HEK293 (cell line): ENCODE data around the gene LIN9.

ENCODE experiments used
- CTCF ChIA-PET: fragments of 350-600 bp; formaldehyde crosslinking; extraction: SDS; loops from one replicate; lab custom pipeline; 2021; ENCODE audit warnings: antibody characterized with exemption; lab: Yijun Ruan, JAX
- POLR2A ChIA-PET: fragments of 300-600 bp; formaldehyde crosslinking; extraction: SDS; loops from one replicate; lab custom pipeline; 2020; ENCODE audit warnings: antibody characterized with exemption, inconsistent platforms; lab: Yijun Ruan, JAX
- H3K27ac ChIP-seq: fragments of 200-500 bp; sonication (Bioruptor generic); 2 replicates; pipeline ENCODE4 v1.5.1; 2014; ENCODE audit warnings: low read depth, low read length, control low read depth, inconsistent platforms; ENCODE audit errors: extremely low read depth
- H3K36me3 ChIP-seq, 2 experiments: fragments of 200-500 bp in 1 of 2; sonication (Bioruptor generic) in 1 of 2; 1 replicate in 1 of 2; 2 replicates in 1 of 2; pipeline ENCODE4 v1.5.1; 2014 to 2017; ENCODE audit warnings: inconsistent platforms in 2 of 2, low read length in 2 of 2; ENCODE audit not compliant: control insufficient read depth in 2 of 2, insufficient read depth in 1 of 2
- H3K4me1 ChIP-seq: fragments of 200-500 bp; sonication (Bioruptor generic); 2 replicates; pipeline ENCODE4 v1.5.1; 2014; ENCODE audit warnings: mild to moderate bottlenecking, low read length, inconsistent platforms; ENCODE audit not compliant: control insufficient read depth, insufficient read depth
- H3K4me3 ChIP-seq: 2 replicates; pipeline ENCODE4 v1.5.1; 2011; ENCODE audit warnings: low read depth, mild to moderate bottlenecking, control low read depth, low read length, moderate library complexity
- H3K9me3 ChIP-seq: fragments of 200-500 bp; sonication (Bioruptor generic); 2 replicates; pipeline ENCODE4 v1.5.1; 2014; ENCODE audit warnings: low read depth, low read length, inconsistent platforms; ENCODE audit not compliant: control insufficient read depth, insufficient read depth
- CTCF ChIP-seq: fragments of 450-650 bp; formaldehyde crosslinking; IDR thresholded peaks from 2 replicates; pipeline ENCODE4 v1.5.1; 2016; ENCODE audit warnings: missing biosample characterization, missing genetic modification characterization
- HOXA7 ChIP-seq: sonication (generic); formaldehyde crosslinking; IDR thresholded peaks from 2 replicates; pipeline ENCODE4 v1.8.1; 2022; ENCODE audit warnings: missing genetic modification reagents, borderline replicate concordance
- IKZF3 ChIP-seq: fragments of 450-650 bp; IDR thresholded peaks from 2 replicates; pipeline ENCODE4 v1.5.0; 2018; ENCODE audit warnings: missing biosample characterization, mild to moderate bottlenecking, missing genetic modification characterization, moderate library complexity
- PATZ1 ChIP-seq: fragments of 450-650 bp; formaldehyde crosslinking; IDR thresholded peaks from 2 replicates; pipeline ENCODE4 v1.5.1; 2016; ENCODE audit warnings: missing biosample characterization, missing genetic modification characterization
- SP3 ChIP-seq: fragments of 450-650 bp; formaldehyde crosslinking; IDR thresholded peaks from 2 replicates; pipeline ENCODE4 v1.5.1; 2016; ENCODE audit warnings: missing biosample characterization, missing genetic modification characterization
- TCF7L2 ChIP-seq: IDR thresholded peaks from 2 replicates; pipeline ENCODE4 v1.6.1; 2011; ENCODE audit warnings: low read depth, mild to moderate bottlenecking, inconsistent platforms, low read length, moderate library complexity, borderline replicate concordance
- ZBTB10 ChIP-seq: fragments of 450-650 bp; formaldehyde crosslinking; IDR thresholded peaks from 2 replicates; pipeline ENCODE4 v1.5.1; 2016; ENCODE audit warnings: missing biosample characterization, missing genetic modification characterization
- ZNF140 ChIP-seq: fragments of 450-650 bp; formaldehyde crosslinking; IDR thresholded peaks from 2 replicates; pipeline ENCODE4 v1.5.1; 2016; ENCODE audit warnings: missing biosample characterization, missing genetic modification characterization
- ZNF292 ChIP-seq: fragments of 450-650 bp; formaldehyde crosslinking; IDR thresholded peaks from 2 replicates; pipeline ENCODE4 v1.5.1; 2016; ENCODE audit warnings: low read depth, missing biosample characterization, missing genetic modification characterization, borderline replicate concordance
- ZNF398 ChIP-seq: fragments of 450-650 bp; formaldehyde crosslinking; IDR thresholded peaks from 2 replicates; pipeline ENCODE4 v1.5.1; 2017; ENCODE audit warnings: missing biosample characterization, missing genetic modification characterization
- ZNF423 ChIP-seq: fragments of 450-650 bp; formaldehyde crosslinking; IDR thresholded peaks from 2 replicates; pipeline ENCODE4 v1.5.1; 2016; ENCODE audit warnings: missing biosample characterization, missing genetic modification characterization
- ZNF521 ChIP-seq: fragments of 450-650 bp; formaldehyde crosslinking; IDR thresholded peaks from 2 replicates; pipeline ENCODE4 v1.5.1; 2017; ENCODE audit warnings: missing biosample characterization, mild to moderate bottlenecking, missing genetic modification characterization
- ZNF549 ChIP-seq: fragments of 450-650 bp; IDR thresholded peaks from 2 replicates; pipeline ENCODE4 v1.5.1; 2018; ENCODE audit warnings: missing biosample characterization, missing genetic modification characterization, mild to moderate bottlenecking, inconsistent platforms, moderate library complexity
- ZNF555 ChIP-seq: fragments of 450-650 bp; formaldehyde crosslinking; conservative IDR thresholded peaks from 2 replicates; pipeline ENCODE4 v1.5.1; 2017; ENCODE audit warnings: missing biosample characterization, mild to moderate bottlenecking, missing genetic modification characterization, inconsistent platforms
- ZNF580 ChIP-seq: fragments of 450-650 bp; formaldehyde crosslinking; IDR thresholded peaks from 2 replicates; pipeline ENCODE4 v1.5.1; 2016; ENCODE audit warnings: missing biosample characterization, missing genetic modification characterization
- ZNF624 ChIP-seq: fragments of 450-650 bp; formaldehyde crosslinking; IDR thresholded peaks from 2 replicates; pipeline ENCODE4 v1.5.1; 2017; ENCODE audit warnings: missing biosample characterization, missing genetic modification characterization
- ZNF626 ChIP-seq: fragments of 450-650 bp; sonication (Bioruptor Pico); formaldehyde crosslinking; IDR thresholded peaks from 2 replicates; pipeline ENCODE4 v1.5.1; 2018; ENCODE audit warnings: missing biosample characterization, missing genetic modification characterization, inconsistent platforms
- ZNF664 ChIP-seq: fragments of 450-650 bp; formaldehyde crosslinking; IDR thresholded peaks from 2 replicates; pipeline ENCODE4 v1.5.1; 2016; ENCODE audit warnings: missing biosample characterization, missing genetic modification characterization
- ZXDB ChIP-seq: fragments of 450-650 bp; formaldehyde crosslinking; IDR thresholded peaks from 2 replicates; pipeline ENCODE4 v1.5.1; 2016; ENCODE audit warnings: missing biosample characterization, missing genetic modification characterization

The LIN9 gene

GRCh38 chr1:226255380-226255779, 53.6 kb downstream of the LIN9 start:
- no peak overlapping the region for H3K4me3 ChIP-seq
- H3K4me1 ChIP-seq: no peaks in the 10 kb centered on the region
- ChIA-PET CTCF (interaction anchor here (0.7 to 0.9 kb wide), 2 partner anchors 9 to 16 kb away, joined by 3 to 8 read pairs; no protein-coding TSS in a partner anchor), POLR2A (no interaction called here)
- peaks cover 9 to 43% of the 10 kb centered on the region in 2 experiments for H3K36me3 ChIP-seq
- TF ChIP-seq ZNF292 (no peak), ZNF624 (tag by site-specific recombination) (no peak), ZBTB10 (tag by site-specific recombination) (no peak), ZNF555 (tag by site-specific recombination) (no peak), ZNF140 (tag by site-specific recombination) (no peak), HOXA7 (CRISPR knock-in tag) (no peak), ZNF549 (tag by site-specific recombination) (no peak), TCF7L2 (no peak), CTCF (tag by site-specific recombination) (no peak), SP3 (tag by site-specific recombination) (no peak), ZNF664 (no peak), IKZF3 (tag by site-specific recombination) (no peak), ZNF521 (tag by site-specific recombination) (no peak), ZNF398 (tag by site-specific recombination) (no peak), ZNF626 (tag by site-specific recombination) (no peak), PATZ1 (tag by site-specific recombination) (no peak), ZXDB (no peak), ZNF423 (tag by site-specific recombination) (no peak), ZNF580 (no peak)
- no peaks in the 10 kb centered on the region for H3K9me3 ChIP-seq
- no peak overlapping the region for H3K27ac ChIP-seq
